ENCODE data around the gene TIAM1.

- TF ChIP-seq POLR2A (IDR thresholded peaks at IDR 0.05; ENCODE audit: low read depth) (no peak), CTCF (IDR thresholded peaks at IDR 0.05) (no peak), POLR2AphosphoS5 (IDR thresholded peaks at IDR 0.05) (no peak), EP300 (IDR thresholded peaks at IDR 0.05) (no peak)
Observed at GRCh38 chr21:31252611-31253010, 91.5 kb downstream of the TIAM1 start.

All from esophagus muscularis mucosa (tissue), 4 donors.